ENCODE results near the gene UGCG. TPM values are rescaled to one million over a fixed set of nuclear protein-coding genes. Genes with fewer than 3 reads are reported as not detected.
"Not testable (repeated sequence)": the region's sequence is repeated elsewhere in the genome, so short reads cannot be mapped to it uniquely, and the experiment has no call there.

UGCG gene
- 10 to 100 TPM; 41.9 to 69.7 (median 56.2) TPM for polyA plus RNA-seq (ENCODE audit: insufficient read depth in 1 of 5, insufficient read length in 5 of 5, low replicate concordance in 1 of 5)
- long read RNA-seq, donor 1, full-length matches to known transcripts, result 13 of 13 reads
- long read RNA-seq, donor 1, partial matches to known transcripts, result 0 of 13 reads
- long read RNA-seq, donor 1, other reads (novel, unspliced or antisense), result 0 of 13 reads
- long read RNA-seq, donor 2, full-length matches to known transcripts, result 5 of 5 reads
- long read RNA-seq, donor 2, partial matches to known transcripts, result 0 of 5 reads
- long read RNA-seq, donor 2, other reads (novel, unspliced or antisense), result 0 of 5 reads
- long read RNA-seq, donor 3, full-length matches to known transcripts, result 5 of 5 reads
- long read RNA-seq, donor 3, partial matches to known transcripts, result 0 of 5 reads
- long read RNA-seq, donor 3, other reads (novel, unspliced or antisense), result 0 of 5 reads
- long read RNA-seq, donor 4, full-length matches to known transcripts, result 5 of 5 reads
- long read RNA-seq, donor 4, partial matches to known transcripts, result 0 of 5 reads
- long read RNA-seq, donor 4, other reads (novel, unspliced or antisense), result 0 of 5 reads
- long read RNA-seq, donor 5, full-length matches to known transcripts, result 12 of 20 reads
- long read RNA-seq, donor 5, partial matches to known transcripts, result 8 of 20 reads
- long read RNA-seq, donor 5, other reads (novel, unspliced or antisense), result 0 of 20 reads
- long read RNA-seq, donor 6, full-length matches to known transcripts, result 19 of 19 reads
- long read RNA-seq, donor 6, partial matches to known transcripts, result 0 of 19 reads
- long read RNA-seq, donor 6, other reads (novel, unspliced or antisense), result 0 of 19 reads
- long read RNA-seq, donor 7, full-length matches to known transcripts, result 7 of 14 reads
- long read RNA-seq, donor 7, partial matches to known transcripts, result 7 of 14 reads
- long read RNA-seq, donor 7, other reads (novel, unspliced or antisense), result 0 of 14 reads
- long read RNA-seq, donor 8, full-length matches to known transcripts, result 3 of 3 reads
- long read RNA-seq, donor 8, partial matches to known transcripts, result 0 of 3 reads
- long read RNA-seq, donor 8, other reads (novel, unspliced or antisense), result 0 of 3 reads

- DNase-seq, result peak; percentile 92 to 93
These were observed at the start of gene UGCG for GRCh38 chr9:111895996-111896941. UGCG (plus strand) TSS chr9:111896814; CDS start chr9:111897216, 402 bp downstream.

- DNase-seq, result no peak
These were observed 45.1 kb upstream of the UGCG start for GRCh38 chr9:111851553-111851952.

GRCh38 chr9:111852291-111852690 is 44.3 kb upstream of the UGCG start:
- DNase-seq, result no peak

- no peak for DNase-seq
These were observed 43.2 kb upstream of the UGCG start for GRCh38 chr9:111853450-111853827.

GRCh38 chr9:111854799-111855198 is 41.8 kb upstream of the UGCG start:
- no peak for DNase-seq

- peak; percentile 19 to 20 for DNase-seq
These were observed 38.9 kb upstream of the UGCG start for GRCh38 chr9:111857555-111858211.

GRCh38 chr9:111860443-111860842 is 36.2 kb upstream of the UGCG start:
- DNase-seq, result no peak

GRCh38 chr9:111863636-111864035 is 33.0 kb upstream of the UGCG start:
- DNase-seq, result no peak

- no peak for DNase-seq
These were observed 29.6 kb upstream of the UGCG start for GRCh38 chr9:111866976-111867375.

- DNase-seq, result no peak
These were observed 28.1 kb upstream of the UGCG start for GRCh38 chr9:111868475-111868874.

GRCh38 chr9:111870774-111871498 is 25.7 kb upstream of the UGCG start:
- DNase-seq, result no peak

- DNase-seq, result no peak
These were observed 25.1 kb upstream of the UGCG start for GRCh38 chr9:111871499-111871855.

- DNase-seq, result no peak
These were observed 23.7 kb upstream of the UGCG start for GRCh38 chr9:111872886-111873285.

- DNase-seq, result no peak
These were observed 22.7 kb upstream of the UGCG start for GRCh38 chr9:111873901-111874300.

GRCh38 chr9:111874500-111874899 is 22.1 kb upstream of the UGCG start:
- DNase-seq, result no peak

- not testable (repeated sequence) for DNase-seq
These were observed 21.3 kb upstream of the UGCG start for GRCh38 chr9:111875291-111875690.

GRCh38 chr9:111875691-111876090 is 20.9 kb upstream of the UGCG start:
- not testable (repeated sequence) for DNase-seq

- DNase-seq, result no peak
These were observed 20.4 kb upstream of the UGCG start for GRCh38 chr9:111876179-111876578.

- DNase-seq, result no peak
These were observed 19.2 kb upstream of the UGCG start for GRCh38 chr9:111877420-111877819.

- DNase-seq, result no peak
These were observed 17.7 kb upstream of the UGCG start for GRCh38 chr9:111878946-111879345.
